ENCODE measurements around the gene PKHD1. TPM values are rescaled to one million over a fixed set of nuclear protein-coding genes. Genes with fewer than 3 reads are reported as not detected.

The PKHD1 gene
- total RNA-seq, 1 donor from 2014 or later, result not detected

- peak; percentile 7 to 43 for DNase-seq (ENCODE audit: low read depth in 2 of 2)
These were observed 38.0 kb downstream of the PKHD1 start for GRCh38 chr6:52049252-52050050.

GRCh38 chr6:52046456-52046855, 41.0 kb downstream of the PKHD1 start:
- no peak for DNase-seq (ENCODE audit: low read depth in 2 of 2)

GRCh38 chr6:52045481-52045880, 41.9 kb downstream of the PKHD1 start:
- no peak for DNase-seq (ENCODE audit: low read depth in 2 of 2)

GRCh38 chr6:52045033-52045432, 42.4 kb downstream of the PKHD1 start:
- no peak for DNase-seq (ENCODE audit: low read depth in 2 of 2)

- no peak for DNase-seq (ENCODE audit: low read depth in 2 of 2)
These were observed 45.1 kb downstream of the PKHD1 start for GRCh38 chr6:52042141-52042885.

- no peak for DNase-seq (ENCODE audit: low read depth in 2 of 2)
These were observed 46.3 kb downstream of the PKHD1 start for GRCh38 chr6:52041134-52041533.

- no peak for DNase-seq (ENCODE audit: low read depth in 2 of 2)
These were observed 59.7 kb downstream of the PKHD1 start for GRCh38 chr6:52027699-52028098.

GRCh38 chr6:52024451-52025068, 62.9 kb downstream of the PKHD1 start:
- no peak for DNase-seq (ENCODE audit: low read depth in 2 of 2)

- no peak for DNase-seq (ENCODE audit: low read depth in 2 of 2)
These were observed 64.7 kb downstream of the PKHD1 start for GRCh38 chr6:52022675-52023074.

GRCh38 chr6:52020945-52021570, 66.4 kb downstream of the PKHD1 start:
- DNase-seq (ENCODE audit: low read depth in 2 of 2), result peak; percentile 17 to 41

GRCh38 chr6:52019881-52020280, 67.5 kb downstream of the PKHD1 start:
- no peak for DNase-seq (ENCODE audit: low read depth in 2 of 2)

GRCh38 chr6:52019092-52019491, 68.3 kb downstream of the PKHD1 start:
- DNase-seq (ENCODE audit: low read depth in 2 of 2), result no peak

GRCh38 chr6:52016915-52017748, 70.3 kb downstream of the PKHD1 start:
- DNase-seq (ENCODE audit: low read depth in 2 of 2), result no peak

GRCh38 chr6:52015953-52016352, 71.5 kb downstream of the PKHD1 start:
- DNase-seq (ENCODE audit: low read depth in 2 of 2), result no peak

- no peak for DNase-seq (ENCODE audit: low read depth in 2 of 2)
These were observed 73.0 kb downstream of the PKHD1 start for GRCh38 chr6:52014391-52014790.

GRCh38 chr6:52013035-52013434, 74.4 kb downstream of the PKHD1 start:
- peak in 1 of 2 donors; percentile 3 for DNase-seq (ENCODE audit: low read depth in 2 of 2)

GRCh38 chr6:52012582-52012981, 74.8 kb downstream of the PKHD1 start:
- DNase-seq (ENCODE audit: low read depth in 2 of 2), result no peak

GRCh38 chr6:52010806-52011205, 76.6 kb downstream of the PKHD1 start:
- DNase-seq (ENCODE audit: low read depth in 2 of 2), result no peak

GRCh38 chr6:52010145-52010544, 77.3 kb downstream of the PKHD1 start:
- DNase-seq (ENCODE audit: low read depth in 2 of 2), result no peak

- DNase-seq (ENCODE audit: low read depth in 2 of 2), result no peak
These were observed 77.8 kb downstream of the PKHD1 start for GRCh38 chr6:52009466-52010140.
